Measurements from ENCODE around the gene DNAAF5.

DNA sequence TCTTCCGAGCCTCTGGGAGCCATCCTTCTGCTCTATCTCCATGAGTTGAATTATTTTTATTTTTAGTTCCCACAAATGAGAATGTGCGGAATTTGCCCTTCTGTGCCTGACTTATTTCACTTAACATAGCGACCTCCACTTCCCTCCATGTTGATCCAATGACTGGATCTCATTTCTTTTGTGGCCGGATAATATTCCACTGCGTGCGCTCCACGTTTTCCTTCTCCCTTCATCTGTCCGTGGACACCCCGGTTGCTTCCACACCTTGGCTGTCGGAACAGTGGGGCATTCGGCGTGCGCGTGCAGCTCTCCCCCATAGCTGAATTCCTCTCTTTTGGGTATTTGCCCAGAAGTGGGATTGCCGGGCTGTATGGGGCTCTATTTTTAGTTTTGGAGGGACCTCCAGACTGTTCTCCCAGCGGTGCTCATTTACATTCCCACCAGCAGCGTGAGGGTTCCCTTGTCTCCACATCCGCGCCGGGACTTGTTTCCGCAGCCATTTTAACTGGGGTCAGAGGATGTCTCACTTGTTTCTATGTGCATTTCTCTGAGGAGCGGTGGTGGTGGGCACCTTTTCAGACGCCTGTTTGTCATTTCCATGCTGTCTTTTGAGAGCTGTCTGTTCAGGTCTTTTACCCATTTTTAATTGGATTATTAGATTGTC, 54.8 kb downstream of the DNAAF5 start:
- TF ChIP-seq POLR2A (IDR thresholded peaks at IDR 0.05) = no peak
- TF ChIP-seq, protein P1, sequence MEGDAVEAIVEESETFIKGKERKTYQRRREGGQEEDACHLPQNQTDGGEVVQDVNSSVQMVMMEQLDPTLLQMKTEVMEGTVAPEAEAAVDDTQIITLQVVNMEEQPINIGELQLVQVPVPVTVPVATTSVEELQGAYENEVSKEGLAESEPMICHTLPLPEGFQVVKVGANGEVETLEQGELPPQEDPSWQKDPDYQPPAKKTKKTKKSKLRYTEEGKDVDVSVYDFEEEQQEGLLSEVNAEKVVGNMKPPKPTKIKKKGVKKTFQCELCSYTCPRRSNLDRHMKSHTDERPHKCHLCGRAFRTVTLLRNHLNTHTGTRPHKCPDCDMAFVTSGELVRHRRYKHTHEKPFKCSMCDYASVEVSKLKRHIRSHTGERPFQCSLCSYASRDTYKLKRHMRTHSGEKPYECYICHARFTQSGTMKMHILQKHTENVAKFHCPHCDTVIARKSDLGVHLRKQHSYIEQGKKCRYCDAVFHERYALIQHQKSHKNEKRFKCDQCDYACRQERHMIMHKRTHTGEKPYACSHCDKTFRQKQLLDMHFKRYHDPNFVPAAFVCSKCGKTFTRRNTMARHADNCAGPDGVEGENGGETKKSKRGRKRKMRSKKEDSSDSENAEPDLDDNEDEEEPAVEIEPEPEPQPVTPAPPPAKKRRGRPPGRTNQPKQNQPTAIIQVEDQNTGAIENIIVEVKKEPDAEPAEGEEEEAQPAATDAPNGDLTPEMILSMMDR (IDR thresholded peaks at IDR 0.05) = no peak
